ENCODE measurements around the gene ERF. TPM values are rescaled to one million over a fixed set of nuclear protein-coding genes. Genes with fewer than 3 reads are reported as not detected.

The ERF gene
- polyA plus RNA-seq, 4 donors = 70.7 to 94.4 (median 71.8) TPM

DNA sequence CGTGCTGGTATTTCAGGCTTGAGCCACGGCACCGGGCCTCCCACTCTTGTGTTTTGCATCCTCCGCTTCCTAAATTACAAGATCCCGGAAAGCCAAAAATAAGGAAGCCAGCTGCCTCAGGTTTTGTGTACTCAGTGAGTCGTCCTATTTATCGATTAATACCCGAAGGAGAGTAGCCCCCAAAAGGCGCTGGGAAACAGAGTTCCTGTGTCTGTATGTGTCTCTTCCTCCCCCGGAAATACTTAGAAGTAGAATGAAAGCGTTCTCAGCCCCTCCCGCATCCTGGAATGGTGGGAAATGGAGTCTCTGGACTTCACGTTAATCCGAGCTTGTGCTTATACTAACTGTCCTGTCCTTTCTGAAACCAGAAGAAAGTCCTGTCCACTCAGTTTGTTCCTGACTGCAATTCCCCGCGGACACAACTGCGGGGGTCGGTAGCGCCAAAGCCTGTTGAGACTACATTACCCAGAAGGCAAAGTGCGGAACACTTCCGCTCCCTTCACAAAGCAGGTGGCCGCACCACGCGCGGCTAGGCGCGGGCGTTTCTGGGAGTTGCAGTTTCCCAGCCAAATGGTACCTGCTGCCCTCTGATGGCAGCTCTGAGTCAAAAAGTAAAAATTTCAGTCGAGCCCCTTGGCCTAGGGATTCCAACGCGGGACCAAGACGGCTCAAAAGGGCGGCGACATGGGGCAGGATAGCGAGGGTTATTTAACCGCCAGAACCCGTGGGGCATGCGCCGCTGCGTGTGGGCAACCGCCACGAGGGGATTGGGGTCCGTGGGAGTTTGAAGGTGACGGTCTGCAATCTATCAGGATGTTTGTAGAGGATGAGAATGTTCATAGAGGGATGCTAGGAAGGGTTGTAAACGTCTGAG is 10.3 kb downstream of the ERF start:
- DNase-seq (ENCODE audit: low read depth in 4 of 4, low spot score in 3 of 4) = peak; percentile 87 to 93 (median 92)

DNA sequence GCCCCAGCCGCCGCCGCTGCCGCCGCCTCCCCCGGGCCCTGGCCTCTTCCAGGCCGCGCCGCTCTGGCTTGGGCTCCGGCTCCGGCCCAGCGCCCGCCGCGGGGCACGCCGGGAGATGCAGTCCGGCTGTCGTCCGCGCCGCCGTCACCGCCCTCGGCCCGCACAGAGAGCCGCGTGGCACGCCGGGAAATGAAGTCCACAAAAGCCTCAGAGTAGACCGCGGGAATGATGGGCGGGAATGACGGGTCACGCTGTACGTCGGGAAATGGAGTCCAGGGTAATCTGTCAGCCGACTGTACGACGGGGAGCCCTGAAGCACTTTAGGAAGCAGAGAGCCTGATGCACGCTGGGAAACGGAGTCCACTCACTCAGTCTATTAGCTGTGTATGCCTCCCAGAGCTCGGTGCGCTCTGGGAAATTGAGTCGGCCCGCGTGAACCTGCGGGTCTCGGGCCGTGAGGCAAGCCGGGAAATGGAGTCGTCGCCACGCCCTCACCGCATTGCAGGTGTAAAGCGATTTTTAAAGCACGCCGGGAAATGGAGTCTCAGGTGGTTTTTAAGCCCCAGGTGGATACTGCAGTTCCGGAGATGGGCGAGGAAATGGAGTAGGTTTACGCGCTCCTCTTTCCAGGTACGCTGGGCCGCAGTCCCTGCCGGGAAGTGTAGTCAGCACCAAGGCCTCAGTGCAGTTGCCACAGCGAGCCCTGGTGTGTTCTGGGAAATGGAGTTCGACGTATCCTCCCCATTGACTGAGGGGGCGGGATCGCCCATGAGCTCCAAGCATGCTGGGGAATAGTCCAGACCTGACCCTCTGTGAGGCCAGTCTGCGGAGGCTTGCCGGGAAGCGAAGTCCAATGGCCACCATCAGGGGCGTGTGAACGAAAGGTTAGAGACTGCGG is 12.2 kb downstream of the ERF start, which contains the start of gene GSK3A:
Gene GSK3A, minus strand, starts transcription at position 91 of the 898 bp plus-strand sequence. CDS start 137 bp downstream, outside the sequence.
- DNase-seq (ENCODE audit: low read depth in 4 of 4, low spot score in 3 of 4) = peak; percentile 97 to 99 (median 98)

DNA sequence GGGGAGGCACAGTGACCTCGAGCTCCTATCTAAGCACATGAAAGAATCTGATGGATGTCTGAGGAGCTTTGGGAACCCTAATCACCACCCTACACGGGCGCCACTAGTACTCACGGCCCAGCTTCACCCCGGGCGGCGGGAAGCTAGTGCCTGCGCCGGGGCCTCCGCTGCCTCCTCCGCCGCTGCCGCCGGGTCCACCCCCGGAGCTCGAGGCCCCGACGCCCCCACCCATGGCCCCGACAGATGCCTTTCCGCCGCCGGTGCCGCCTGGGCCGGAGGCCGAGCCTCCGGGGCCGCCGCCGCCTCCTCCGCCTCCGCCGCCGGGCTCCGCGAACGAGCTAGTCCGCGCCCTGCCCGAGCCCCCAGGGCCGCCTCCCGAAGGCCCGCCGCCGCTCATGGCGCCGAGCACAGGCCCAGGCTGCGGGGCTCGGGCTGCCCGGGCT is 12.8 kb downstream of the ERF start:
- DNase-seq (ENCODE audit: low read depth in 4 of 4, low spot score in 3 of 4) = no peak

DNA sequence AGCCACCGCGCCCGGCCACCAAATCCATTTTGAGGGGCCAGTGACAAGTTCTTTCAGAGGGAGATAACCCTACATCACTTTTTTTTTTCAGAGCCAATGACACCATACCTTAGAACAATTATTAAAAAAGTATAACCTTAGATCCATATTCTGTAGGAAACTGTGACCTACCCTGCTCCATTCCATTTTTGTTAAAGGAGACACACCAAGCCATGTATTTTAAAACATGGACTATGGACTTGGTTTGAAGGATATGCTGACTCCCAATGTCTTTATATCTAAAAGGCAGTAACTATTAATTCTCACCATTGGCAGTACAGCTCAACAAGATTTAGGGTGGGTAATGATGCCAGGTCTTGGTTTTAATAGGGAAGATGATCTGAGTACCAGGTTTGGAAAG is 13.6 kb downstream of the ERF start:
- no peak for DNase-seq (ENCODE audit: low read depth in 4 of 4, low spot score in 3 of 4)

DNA sequence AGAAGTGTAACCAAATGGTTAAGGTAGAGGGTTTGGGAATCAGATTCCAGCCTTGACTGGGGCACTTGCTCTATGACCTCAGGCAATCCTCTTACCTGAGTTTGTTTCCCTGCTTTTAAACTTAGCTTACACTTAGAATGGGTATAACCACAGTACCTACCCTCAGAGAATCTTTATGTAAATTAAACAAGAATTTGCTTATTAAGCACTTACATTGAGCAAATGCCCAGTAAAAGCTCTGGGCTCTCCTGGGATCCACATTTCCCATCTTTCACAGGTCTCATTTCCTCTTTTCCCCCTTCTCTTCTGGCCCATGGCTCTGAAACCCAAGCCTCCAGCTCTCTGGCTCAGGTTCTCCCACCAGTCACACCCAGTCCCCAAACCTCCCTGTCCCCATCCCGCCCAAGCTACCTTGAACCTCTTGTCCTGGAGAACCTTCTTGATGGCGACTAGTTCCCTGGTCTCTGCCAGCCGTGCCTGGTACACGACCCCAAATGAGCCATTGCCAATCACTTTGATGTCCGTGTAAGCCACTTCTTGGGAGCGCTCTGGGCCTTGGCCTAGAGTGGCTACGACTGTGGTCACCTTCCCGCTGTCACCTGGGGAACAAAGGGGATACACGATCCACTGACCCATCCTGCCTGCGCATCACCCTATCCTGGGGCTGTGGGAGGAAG is 15.2 kb downstream of the ERF start:
- no peak for DNase-seq (ENCODE audit: low read depth in 4 of 4, low spot score in 3 of 4)

DNA sequence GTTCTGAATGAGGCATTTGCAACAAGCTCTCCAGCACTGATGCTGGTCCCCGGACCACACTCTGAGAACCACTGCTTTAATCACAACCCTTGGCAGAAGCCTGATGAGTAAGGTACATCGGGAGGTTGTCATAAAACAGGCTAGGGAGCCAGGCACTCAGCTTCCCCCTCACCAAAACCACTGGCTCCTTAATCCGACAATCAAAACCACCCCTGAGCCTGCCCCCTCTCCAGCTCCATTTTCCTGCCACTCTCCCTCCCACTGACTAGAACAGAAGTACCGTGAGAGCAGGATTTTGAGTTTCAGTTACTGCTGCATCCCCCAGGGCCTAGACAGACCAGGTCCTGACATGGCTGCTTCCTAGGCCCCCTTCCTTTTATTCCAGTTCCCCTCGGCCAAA is 19.7 kb downstream of the ERF start:
- no peak for DNase-seq (ENCODE audit: low read depth in 4 of 4, low spot score in 3 of 4)

DNA sequence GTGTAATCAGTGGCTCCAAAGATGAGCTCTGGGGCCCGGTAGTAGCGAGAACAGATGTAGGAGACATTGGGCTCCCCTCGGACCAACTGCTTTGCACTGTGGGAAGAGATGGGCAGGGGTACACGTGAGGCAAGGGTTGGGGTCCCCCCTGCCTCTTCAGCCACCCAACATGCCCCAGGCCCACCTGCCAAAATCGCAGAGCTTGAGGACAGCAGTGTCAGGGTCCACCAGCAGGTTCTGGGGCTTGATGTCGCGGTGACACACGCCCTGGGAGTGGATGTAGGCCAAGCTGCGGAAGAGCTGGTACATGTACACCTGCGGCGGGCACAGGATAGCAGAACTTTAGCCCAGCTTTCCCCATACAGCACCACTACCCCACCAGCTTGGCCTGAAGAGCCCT is 20.6 kb downstream of the ERF start:
- no peak for DNase-seq (ENCODE audit: low read depth in 4 of 4, low spot score in 3 of 4)

DNA sequence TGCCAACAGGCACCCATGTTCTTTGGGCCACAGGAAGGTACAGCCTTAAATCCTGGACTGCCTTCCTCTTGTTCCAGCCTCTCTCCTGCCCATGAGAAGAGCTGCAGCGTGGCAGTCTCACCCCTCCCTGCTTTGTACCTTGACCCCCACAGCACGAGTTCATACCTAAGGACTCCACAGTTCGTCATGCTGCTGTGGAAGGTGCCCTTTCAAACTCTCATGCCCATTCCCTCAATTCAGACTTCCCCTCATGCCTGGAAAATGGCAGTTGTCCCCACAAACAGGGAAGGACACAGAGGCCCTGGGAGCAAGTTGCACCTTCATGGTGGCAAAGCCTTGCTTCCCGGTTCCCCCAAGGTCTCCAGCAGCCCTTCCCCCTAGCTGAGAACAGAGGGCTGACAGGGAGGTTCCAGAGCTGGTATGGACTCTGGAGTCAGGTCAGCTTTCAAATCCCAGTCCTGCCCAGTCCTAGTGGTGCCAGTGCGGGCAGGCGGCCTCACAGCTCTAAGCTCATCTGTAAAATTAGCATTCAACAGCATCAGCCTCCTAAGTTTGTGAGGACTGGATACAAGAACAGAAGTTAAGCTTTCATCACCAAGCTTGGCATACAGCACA is 21.1 kb downstream of the ERF start:
- no peak for DNase-seq (ENCODE audit: low read depth in 4 of 4, low spot score in 3 of 4)

DNA sequence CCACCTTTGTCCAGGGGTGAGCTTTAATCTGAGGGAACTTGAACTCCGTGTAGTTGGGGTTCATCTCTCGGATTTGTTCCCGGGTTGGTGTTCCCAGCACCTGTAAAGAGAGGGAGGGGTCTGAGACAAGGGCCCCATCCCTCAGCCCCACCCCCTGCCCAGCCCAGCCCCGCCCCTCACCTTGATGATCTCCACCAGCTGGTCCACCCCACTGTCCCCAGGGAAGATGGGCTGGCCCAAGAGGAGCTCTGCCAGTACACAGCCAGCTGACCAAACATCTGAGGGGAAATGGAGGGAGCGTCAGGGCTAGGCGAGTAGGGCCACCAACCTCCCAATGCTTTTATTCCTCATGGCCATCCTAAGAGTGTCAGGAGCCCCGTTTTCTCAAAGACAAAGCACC is 21.8 kb downstream of the ERF start:
- no peak for DNase-seq (ENCODE audit: low read depth in 4 of 4, low spot score in 3 of 4)

DNA sequence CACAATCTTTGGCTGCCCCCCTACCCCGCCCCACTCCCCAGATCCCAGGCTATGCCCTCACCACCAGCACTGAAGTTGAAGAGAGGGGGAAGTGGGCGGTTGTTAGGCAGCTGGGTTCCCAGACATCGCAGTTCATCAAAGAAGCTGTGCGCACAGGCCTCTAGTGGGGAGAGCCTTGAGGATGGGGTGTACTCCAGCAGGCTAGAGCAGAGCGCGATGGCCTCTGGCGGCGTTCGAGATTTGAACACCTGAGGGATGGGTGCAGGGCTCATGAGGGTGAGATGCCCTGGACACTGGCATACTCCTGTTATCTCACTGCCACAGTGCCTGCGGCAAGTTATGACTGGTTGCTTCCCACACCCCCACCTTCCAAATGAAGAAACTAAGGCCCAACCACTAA is 22.5 kb downstream of the ERF start:
- no peak for DNase-seq (ENCODE audit: low read depth in 4 of 4, low spot score in 3 of 4)

DNA sequence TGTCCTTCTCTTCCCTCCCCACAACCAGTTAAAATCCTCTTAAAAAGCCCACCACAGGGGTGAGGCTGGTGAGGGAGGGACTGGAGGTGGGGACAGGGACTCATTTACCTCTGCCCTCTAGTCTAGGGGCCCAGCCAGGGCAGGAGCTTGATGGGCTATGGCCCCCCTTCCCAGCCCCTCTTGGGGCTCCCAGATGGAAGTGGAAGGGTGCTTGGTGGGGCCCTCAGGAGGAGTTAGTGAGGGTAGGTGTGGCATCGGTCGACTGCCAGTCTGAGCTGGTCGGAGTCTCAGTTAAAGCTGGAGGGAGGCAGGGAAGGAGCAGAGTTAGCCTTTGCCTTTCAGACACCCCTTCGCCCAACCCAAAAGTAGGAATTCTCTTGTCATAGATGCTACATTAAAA is 24.4 kb downstream of the ERF start:
- DNase-seq (ENCODE audit: low read depth in 4 of 4, low spot score in 3 of 4) = no peak

DNA sequence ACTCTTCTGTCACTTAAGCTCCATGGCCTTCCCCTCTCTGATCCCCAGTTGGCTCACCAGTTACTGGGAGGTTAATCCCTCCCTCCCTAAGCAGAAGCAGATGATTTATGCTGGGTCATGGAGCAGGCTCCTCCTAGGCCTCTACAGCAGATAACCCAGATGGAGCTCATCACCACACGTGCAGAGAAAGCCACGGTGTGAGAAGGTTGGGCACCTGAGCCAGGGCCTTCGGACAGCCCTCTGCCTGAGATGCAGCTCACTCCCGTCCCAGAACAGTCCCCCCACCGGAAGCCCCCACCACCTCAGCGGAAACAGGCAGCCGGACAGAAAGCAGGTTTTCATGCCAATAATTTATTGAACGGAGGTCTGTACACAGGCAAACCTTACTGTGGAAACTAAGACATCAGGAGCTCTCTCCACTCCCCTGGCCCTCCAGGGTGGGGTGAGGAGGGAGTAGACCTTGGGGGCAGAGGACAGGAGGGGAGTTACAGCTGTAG is 25.0 kb downstream of the ERF start:
- no peak for DNase-seq (ENCODE audit: low read depth in 4 of 4, low spot score in 3 of 4)

DNA sequence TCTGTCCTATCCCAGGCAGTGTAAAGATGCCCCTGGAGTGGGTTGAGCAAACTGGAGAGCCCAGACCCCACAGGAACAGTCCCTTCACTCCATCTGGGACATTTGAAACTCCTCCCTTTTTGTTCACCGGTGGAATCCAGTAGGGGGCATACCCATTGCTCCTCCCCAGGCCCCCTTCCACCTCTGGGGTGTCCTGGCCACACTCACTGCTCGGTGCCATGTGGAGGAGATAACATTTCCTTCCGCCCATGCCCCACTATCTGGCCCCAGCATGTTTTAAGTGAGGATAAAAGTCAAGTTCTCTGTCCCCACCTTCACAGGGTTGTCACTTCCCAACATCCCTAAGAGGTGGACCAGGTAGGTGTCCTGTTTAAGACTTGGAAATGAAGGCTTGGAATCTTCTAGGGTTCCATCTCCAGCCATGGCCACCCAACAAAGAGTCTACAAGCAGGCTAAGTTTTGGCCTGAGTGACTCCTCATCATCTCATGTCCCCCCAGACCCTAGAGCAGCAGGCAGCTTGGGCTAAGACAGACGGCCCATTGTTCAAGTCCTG is 25.6 kb downstream of the ERF start:
- no peak for DNase-seq (ENCODE audit: low read depth in 4 of 4, low spot score in 3 of 4)

DNA sequence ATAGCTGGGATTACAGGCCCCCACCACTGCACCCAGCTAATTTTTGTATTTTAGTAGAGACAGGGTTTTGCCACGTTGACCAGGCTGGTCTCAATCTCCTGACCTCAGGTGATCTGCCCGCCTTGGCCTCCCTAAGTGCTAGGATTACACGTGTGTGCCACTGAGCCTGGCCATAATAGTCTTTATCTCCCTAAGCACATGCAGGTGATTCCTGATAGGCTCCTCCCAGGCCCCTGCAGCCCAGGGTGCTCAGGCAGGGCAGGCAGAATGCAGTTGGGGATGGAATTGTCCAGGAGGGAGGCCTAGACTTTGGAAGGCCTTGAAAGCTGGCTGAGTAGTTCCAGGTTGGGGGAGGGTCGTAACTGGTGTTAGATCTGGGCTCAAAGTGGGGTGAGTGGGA is 26.3 kb downstream of the ERF start:
- no peak for DNase-seq (ENCODE audit: low read depth in 4 of 4, low spot score in 3 of 4)

DNA sequence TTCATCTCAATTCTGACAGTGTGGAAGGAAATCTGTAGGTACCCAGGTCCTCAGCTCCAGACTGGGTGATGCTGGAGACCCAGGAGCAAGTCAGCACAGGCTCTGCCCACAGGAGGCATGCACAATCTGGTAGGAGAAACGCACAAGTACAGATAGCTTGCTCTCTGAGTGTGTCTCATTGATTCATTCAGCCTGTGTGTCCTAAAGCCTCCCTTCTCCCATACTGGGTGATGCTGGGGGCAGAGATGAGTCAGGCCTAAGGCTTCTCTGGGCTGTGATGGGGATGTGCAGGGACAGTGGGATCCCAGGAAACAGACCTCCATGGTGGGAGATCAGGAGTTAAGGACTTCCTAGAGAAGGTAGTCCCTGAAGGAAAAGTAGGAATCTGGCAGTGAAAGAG is 28.0 kb downstream of the ERF start:
- DNase-seq (ENCODE audit: low read depth in 4 of 4, low spot score in 3 of 4) = no peak

DNA sequence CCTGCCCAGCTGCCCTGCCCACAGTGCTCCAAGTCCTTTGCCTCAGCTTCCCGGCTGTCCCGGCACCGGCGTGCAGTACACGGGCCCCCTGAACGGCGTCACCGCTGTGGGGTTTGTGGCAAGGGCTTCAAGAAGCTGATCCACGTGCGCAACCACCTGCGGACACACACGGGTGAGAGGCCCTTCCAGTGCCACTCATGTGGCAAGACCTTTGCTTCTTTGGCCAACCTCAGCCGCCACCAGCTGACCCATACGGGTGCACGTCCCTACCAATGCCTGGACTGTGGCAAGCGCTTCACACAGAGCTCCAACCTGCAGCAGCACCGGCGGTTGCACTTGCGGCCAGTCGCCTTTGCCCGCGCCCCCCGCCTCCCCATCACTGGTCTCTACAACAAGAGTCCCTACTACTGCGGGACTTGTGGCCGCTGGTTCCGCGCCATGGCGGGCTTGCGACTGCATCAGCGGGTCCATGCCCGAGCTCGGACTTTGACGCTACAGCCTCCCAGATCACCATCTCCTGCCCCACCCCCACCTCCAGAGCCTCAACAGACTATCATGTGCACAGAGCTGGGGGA is 29.1 kb downstream of the ERF start:
- no peak for DNase-seq (ENCODE audit: low read depth in 4 of 4, low spot score in 3 of 4)

DNA sequence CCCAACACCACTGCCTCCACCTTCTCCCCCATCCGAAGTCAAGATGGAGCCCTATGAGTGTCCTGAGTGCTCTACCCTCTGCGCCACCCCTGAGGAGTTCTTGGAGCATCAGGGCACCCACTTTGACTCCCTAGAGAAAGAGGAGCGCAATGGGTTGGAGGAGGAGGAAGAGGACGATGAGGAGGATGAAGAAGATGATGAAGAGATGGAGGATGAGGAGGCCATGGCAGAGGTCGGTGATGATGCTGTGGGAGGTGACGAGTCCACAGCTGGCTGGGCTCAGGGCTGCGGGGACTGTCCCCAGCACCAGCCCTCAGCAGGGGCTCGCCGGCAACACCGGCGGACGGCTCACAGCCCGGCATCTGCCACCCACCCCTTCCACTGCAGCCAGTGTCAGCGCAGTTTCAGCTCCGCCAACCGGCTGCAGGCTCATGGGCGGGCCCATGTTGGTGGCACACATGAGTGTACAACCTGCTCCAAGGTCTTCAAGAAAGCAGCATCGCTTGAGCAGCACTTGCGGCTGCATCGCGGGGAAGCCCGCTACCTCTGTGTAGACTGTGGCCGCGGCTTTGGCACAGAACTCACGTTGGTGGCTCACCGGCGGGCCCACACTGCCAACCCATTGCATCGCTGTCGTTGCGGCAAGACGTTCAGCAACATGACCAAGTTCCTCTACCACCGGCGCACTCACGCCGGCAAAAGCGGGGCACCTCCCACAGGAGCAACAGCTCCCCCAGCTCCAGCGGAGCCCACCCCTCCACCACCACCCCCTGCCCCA is 29.8 kb downstream of the ERF start:
- DNase-seq (ENCODE audit: low read depth in 4 of 4, low spot score in 3 of 4) = no peak

DNA sequence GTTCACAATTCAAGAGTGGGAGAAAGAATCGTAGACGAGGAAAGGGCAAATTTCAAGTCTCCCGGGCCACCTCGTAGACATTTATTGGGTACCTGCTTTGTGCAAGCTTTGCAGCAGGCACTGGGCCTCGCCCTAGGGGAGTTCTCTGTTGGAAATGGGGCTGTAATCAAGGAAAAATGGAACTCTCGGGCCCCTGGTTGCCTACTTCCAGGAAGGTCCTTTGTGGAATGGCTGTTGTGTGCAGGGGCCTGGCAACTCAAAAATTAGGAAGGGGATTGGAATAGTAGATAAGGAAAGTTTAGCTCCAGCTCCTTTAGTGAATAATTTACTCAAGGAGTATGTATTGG is 34.2 kb downstream of the ERF start:
- DNase-seq (ENCODE audit: low read depth in 4 of 4, low spot score in 3 of 4) = no peak

All from right renal pelvis (tissue), 4 donors.